HG03469 (cell line): ENCODE data around the gene EPHA8.

Experiments used
- ATAC-seq: cut with Tn5 transposase; IDR thresholded peaks from one replicate; pipeline ENCODE4 v1.9.1; 2021; ENCODE audit warnings: mild to moderate bottlenecking, moderate library complexity, moderate number of reproducible peaks; ENCODE audit not compliant: unreplicated experiment

The EPHA8 gene

GRCh38 chr1:22563671-22564602 lies 648 bp downstream of the EPHA8 start:
- no peak for ATAC-seq

- ATAC-seq: no peak
These were observed 2.9 kb downstream of the EPHA8 start for GRCh38 chr1:22566161-22566560.

GRCh38 chr1:22567197-22567596 lies 3.9 kb downstream of the EPHA8 start:
- no peak for ATAC-seq

GRCh38 chr1:22567994-22568393 lies 4.7 kb downstream of the EPHA8 start:
- ATAC-seq: no peak

- no peak for ATAC-seq
These were observed 6.0 kb downstream of the EPHA8 start for GRCh38 chr1:22569269-22569668.

- ATAC-seq: no peak
These were observed 7.0 kb downstream of the EPHA8 start for GRCh38 chr1:22570140-22570909.

GRCh38 chr1:22572818-22573217 lies 9.5 kb downstream of the EPHA8 start:
- ATAC-seq: no peak

GRCh38 chr1:22573237-22573636 lies 9.9 kb downstream of the EPHA8 start:
- ATAC-seq: no peak

- ATAC-seq: no peak
These were observed 12.4 kb downstream of the EPHA8 start for GRCh38 chr1:22575532-22576149.

GRCh38 chr1:22576150-22576544 lies 12.9 kb downstream of the EPHA8 start:
- ATAC-seq: no peak

GRCh38 chr1:22576617-22577016 lies 13.3 kb downstream of the EPHA8 start:
- ATAC-seq: no peak

- ATAC-seq: no peak
These were observed 15.6 kb downstream of the EPHA8 start for GRCh38 chr1:22578732-22579361.

GRCh38 chr1:22579541-22580155 lies 16.4 kb downstream of the EPHA8 start:
- ATAC-seq: no peak

GRCh38 chr1:22582661-22583635 lies 19.7 kb downstream of the EPHA8 start:
- no peak for ATAC-seq

- no peak for ATAC-seq
These were observed 20.8 kb downstream of the EPHA8 start for GRCh38 chr1:22584001-22584562.

- no peak for ATAC-seq
These were observed 21.7 kb downstream of the EPHA8 start for GRCh38 chr1:22584970-22585369.

GRCh38 chr1:22585471-22585870 lies 22.2 kb downstream of the EPHA8 start:
- ATAC-seq: no peak

GRCh38 chr1:22586356-22587130 lies 23.3 kb downstream of the EPHA8 start:
- no peak for ATAC-seq
